ENCODE measurements around the gene ZFAND2A.

ZFAND2A gene

DNA sequence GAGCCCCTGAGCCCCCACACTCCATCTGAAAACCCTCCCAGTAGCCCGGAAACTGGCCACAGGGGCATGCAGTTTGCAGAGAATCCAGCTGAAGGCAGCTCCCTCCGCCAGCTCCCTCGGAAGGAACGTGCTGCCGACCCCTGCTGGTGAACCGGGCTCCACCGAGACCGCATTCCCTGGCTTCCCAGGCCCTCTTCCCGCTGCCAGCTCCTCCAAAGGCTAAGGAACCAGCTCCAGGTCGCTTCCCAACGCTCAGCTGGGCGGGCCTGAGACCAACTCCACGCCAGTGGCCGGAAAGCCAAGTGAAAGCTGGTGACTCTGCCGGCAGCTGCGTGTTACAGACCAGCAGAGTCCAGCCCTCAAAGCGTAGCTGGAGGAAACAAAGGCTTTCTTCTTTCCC is 36.3 kb downstream of the ZFAND2A start:
- TF ChIP-seq, protein P1, sequence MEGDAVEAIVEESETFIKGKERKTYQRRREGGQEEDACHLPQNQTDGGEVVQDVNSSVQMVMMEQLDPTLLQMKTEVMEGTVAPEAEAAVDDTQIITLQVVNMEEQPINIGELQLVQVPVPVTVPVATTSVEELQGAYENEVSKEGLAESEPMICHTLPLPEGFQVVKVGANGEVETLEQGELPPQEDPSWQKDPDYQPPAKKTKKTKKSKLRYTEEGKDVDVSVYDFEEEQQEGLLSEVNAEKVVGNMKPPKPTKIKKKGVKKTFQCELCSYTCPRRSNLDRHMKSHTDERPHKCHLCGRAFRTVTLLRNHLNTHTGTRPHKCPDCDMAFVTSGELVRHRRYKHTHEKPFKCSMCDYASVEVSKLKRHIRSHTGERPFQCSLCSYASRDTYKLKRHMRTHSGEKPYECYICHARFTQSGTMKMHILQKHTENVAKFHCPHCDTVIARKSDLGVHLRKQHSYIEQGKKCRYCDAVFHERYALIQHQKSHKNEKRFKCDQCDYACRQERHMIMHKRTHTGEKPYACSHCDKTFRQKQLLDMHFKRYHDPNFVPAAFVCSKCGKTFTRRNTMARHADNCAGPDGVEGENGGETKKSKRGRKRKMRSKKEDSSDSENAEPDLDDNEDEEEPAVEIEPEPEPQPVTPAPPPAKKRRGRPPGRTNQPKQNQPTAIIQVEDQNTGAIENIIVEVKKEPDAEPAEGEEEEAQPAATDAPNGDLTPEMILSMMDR (conservative IDR thresholded peaks at IDR 0.05; ENCODE audit: control insufficient read depth, insufficient read depth, low read depth, low read length), result peak; percentile 74
- no peak overlapping the region for H3K4me3 ChIP-seq (ENCODE audit: control insufficient read depth, low read depth, low read length)
- peak; percentile 91 for DNase-seq (ENCODE audit: low read depth)

GRCh38 chr7:1122832-1123501 is 37.0 kb downstream of the ZFAND2A start:
- DNase-seq (ENCODE audit: low read depth), result no peak
- TF ChIP-seq, protein P1 (conservative IDR thresholded peaks at IDR 0.05; ENCODE audit: control insufficient read depth, insufficient read depth, low read depth, low read length), result no peak

DNA sequence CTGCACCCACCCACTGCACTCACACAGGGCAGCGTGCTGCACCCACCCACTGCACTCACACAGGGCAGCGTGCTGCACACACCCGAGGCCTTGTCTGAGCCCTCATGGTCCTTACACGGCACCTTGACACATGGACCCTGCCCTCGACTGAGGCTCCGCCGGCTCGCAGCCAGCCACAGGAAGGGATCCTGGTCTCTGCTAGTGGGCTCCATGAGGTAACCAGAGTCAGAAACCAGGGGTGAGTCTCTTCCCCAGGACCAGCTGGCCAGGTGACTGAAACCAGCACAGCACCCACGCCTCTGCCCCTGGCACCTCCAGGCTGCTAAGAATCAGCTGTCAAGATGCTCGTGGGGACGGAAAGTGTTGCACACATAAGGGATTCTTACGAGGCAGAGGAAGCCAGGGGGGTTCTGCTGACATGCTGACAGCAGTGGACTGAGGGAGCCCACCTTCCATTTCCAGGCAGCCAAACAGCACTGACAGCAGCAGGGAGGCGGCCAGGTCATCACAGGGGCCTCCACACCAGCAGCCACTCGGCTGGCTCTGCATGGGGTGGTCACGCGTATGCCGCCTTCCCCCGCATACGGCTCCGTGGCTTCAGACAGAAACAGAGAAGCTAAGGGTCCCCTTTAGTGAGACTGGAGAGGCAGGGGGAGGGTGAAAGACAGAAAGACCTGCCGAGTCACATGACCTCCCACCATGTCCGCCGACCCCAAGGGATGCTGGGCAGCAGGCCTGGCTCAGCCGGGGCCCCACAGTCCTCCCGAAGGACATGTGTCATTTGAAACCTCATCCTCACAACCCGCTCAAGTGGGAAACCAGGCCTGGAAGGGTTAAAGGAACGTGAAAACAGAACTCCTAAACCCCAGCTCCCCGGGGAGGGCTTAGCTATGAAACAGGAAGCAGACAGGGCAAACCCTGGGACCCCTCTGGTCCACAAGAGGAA is 37.8 kb downstream of the ZFAND2A start:
- no peak overlapping the region for H3K4me3 ChIP-seq (ENCODE audit: control insufficient read depth, low read depth, low read length)
- TF ChIP-seq, protein P1 (conservative IDR thresholded peaks at IDR 0.05; ENCODE audit: control insufficient read depth, insufficient read depth, low read depth, low read length), result no peak
- no peak for DNase-seq (ENCODE audit: low read depth)

More at GRCh38 chr7:1122832-1123501, 37.0 kb downstream of the ZFAND2A start:
- H3K4me3 ChIP-seq (ENCODE audit: control insufficient read depth, low read depth, low read length), result no peak overlapping the region

- DNase-seq (ENCODE audit: low read depth), result no peak
- TF ChIP-seq, protein P1 (conservative IDR thresholded peaks at IDR 0.05; ENCODE audit: control insufficient read depth, insufficient read depth, low read depth, low read length), result no peak
- no peak overlapping the region for H3K4me3 ChIP-seq (ENCODE audit: control insufficient read depth, low read depth, low read length)
These were observed 38.5 kb downstream of the ZFAND2A start for GRCh38 chr7:1121476-1121875.

- peak; percentile 67 for DNase-seq (ENCODE audit: low read depth)
- TF ChIP-seq, protein P1 (conservative IDR thresholded peaks at IDR 0.05; ENCODE audit: control insufficient read depth, insufficient read depth, low read depth, low read length), result no peak
- no peak overlapping the region for H3K4me3 ChIP-seq (ENCODE audit: control insufficient read depth, low read depth, low read length)
These were observed 39.2 kb downstream of the ZFAND2A start for GRCh38 chr7:1120791-1121190.

GRCh38 chr7:1119201-1119600 is 40.8 kb downstream of the ZFAND2A start:
- DNase-seq (ENCODE audit: low read depth), result no peak
- H3K4me3 ChIP-seq (ENCODE audit: control insufficient read depth, low read depth, low read length), result no peak overlapping the region
- TF ChIP-seq, protein P1 (conservative IDR thresholded peaks at IDR 0.05; ENCODE audit: control insufficient read depth, insufficient read depth, low read depth, low read length), result no peak
